ENCODE data around the gene ARHGAP45. TPM values are rescaled to one million over a fixed set of nuclear protein-coding genes. Genes with fewer than 3 reads are reported as not detected.

Gene ARHGAP45
- total RNA-seq, 2 experiments from 2014 or later, result 576 to 581 TPM

DNA sequence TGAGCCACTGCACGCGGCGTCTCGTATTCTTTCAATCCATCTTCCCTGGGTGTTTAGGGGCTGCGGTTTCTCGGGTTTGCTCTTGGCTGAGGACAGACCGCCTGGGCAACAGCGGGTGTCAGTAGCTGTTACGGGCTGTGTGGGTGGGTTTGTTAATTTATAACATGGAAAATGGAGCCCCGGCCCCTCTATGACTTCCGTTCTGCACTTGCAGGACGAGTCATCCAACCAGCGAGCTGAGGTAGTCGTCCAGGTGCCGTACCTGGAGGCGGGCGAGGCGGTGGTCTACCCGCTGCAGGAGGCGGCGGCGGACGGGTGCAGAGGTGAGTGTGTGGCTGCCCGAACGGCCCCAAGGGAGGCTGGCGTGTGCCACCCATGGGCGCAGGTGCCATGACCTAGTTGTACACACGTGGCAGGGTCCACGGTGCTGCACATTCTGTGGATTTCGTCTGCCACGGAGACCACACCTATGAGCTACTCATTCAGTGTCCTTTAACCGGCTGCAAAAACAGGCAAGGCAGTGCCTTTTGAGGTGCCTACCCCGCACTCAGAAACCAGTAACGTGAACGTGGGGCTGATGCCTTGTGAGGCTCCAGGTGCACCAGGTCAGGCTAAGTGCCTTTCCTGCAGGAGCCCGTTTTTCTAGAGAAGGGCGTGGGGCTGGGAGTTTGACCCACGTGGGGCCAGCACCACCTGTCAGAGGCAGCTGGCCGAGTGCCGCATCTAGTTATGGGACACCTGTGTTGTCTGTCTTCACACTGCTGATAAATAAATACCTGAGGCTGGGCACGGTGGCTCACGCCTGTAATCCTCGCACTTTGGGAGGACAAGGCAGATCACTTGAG is 17.3 kb downstream of the ARHGAP45 start:
- Mint-ChIP-seq H3K4me1 (peaks cover 31% of the 10 kb centered on the region), H3K9me3 (no peaks in the 10 kb centered on the region), H3K27ac (no peak overlapping the region), H3K4me3 (no peak overlapping the region), H3K27me3 (no peaks in the 10 kb centered on the region), H3K36me3 (peaks cover 26% of the 10 kb centered on the region)
- ATAC-seq (ENCODE audit: low read depth) (no peak), DNase-seq (no peak)
- POLR2A ChIA-PET, result interaction anchor here (0.6 to 17.6 kb wide), 7 partner anchors 11 to 99 kb away, joined by 3 to 644 read pairs (median 5); partner anchors contain the start of genes ARHGAP45 and CNN2

DNA sequence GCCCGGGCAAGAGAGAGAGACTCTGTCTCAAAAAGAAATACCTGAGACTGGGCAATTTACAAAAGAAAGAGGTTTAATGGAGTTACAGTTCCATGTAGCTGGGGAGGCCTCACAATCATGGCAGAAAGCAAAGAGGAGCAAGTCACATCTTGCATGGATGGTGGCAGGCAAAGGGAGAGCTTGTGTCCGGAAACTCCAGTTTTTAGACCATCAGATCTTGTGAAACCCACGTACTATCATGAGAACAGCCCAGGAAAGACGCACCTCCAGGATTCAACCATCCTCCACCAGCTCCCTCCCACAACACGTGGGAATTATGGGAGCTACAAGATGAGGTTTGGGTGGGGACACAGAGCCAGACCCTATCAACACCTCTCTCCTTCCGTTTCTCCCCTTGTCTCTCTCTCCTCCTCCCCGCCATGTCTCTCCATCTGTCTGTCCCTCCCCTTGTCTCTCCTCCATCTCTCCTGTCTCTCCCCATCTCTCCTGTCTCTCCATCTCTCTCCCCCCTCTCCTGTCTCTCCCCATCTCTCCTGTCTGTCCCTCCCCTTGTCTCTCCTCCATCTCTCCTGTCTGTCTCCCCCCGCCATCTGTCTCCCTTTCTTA is 18.2 kb downstream of the ARHGAP45 start:
- Mint-ChIP-seq H3K36me3 (peaks cover 24% of the 10 kb centered on the region), H3K4me1 (peaks cover 32% of the 10 kb centered on the region), H3K9me3 (no peaks in the 10 kb centered on the region), H3K27ac (peak overlapping the region; percentile 86), H3K27me3 (no peaks in the 10 kb centered on the region), H3K4me3 (peak overlapping the region; percentile 50)
- ATAC-seq (ENCODE audit: low read depth), result no peak
- POLR2A ChIA-PET, result interaction anchor here (0.6 to 17.6 kb wide), 14 partner anchors 9 to 163 kb away, joined by 3 to 644 read pairs (median 5); partner anchors contain the start of genes ABCA7, ARHGAP45, CNN2 and RNU6-2
- no peak for DNase-seq

DNA sequence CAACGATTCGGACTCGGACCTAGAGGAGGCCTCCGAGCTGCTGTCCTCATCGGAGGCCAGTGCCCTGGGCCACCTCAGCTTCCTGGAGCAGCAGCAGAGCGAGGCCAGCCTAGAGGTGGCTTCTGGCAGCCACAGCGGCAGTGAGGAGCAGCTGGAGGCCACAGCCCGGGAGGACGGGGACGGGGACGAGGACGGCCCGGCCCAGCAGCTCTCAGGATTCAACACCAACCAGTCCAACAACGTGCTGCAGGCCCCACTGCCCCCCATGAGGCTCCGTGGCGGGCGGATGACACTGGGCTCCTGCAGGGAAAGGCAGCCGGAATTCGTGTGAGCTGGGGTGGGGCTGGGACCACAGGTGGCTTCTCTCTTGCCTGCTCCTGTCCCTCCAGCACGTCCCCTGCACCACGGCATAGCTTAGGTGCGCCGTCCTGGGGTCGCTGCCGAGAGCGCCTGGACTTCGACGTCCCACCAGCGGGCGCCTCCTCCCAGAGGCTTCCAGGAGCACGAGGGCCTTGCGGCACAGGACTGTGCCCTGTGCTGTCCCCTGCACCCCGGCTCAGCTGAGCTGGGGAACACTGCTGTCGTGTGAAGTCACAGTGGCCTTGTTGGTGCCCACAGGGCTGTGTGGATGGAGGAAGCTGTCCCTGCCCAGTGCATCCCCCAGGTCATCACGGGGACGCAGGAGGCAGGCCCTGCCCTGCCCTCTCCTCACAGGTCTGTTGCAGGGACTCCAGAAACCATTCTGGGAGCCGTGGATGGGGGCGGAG is 18.9 kb downstream of the ARHGAP45 start:
- POLR2A ChIA-PET, result interaction anchor here (0.6 to 17.6 kb wide), 13 partner anchors 8 to 163 kb away, joined by 3 to 644 read pairs (median 5); partner anchors contain the start of genes ABCA7, ARHGAP45, CNN2 and RNU6-2
- H3K4me1 Mint-ChIP-seq, result peaks cover 36% of the 10 kb centered on the region
- peak overlapping the region; percentile 86 for H3K27ac Mint-ChIP-seq
- H3K4me3 Mint-ChIP-seq, result no peak overlapping the region
- H3K36me3 Mint-ChIP-seq, result peaks cover 24% of the 10 kb centered on the region
- no peak for ATAC-seq (ENCODE audit: low read depth)
- H3K27me3 Mint-ChIP-seq, result no peaks in the 10 kb centered on the region
- no peaks in the 10 kb centered on the region for H3K9me3 Mint-ChIP-seq
- DNase-seq, result no peak

DNA sequence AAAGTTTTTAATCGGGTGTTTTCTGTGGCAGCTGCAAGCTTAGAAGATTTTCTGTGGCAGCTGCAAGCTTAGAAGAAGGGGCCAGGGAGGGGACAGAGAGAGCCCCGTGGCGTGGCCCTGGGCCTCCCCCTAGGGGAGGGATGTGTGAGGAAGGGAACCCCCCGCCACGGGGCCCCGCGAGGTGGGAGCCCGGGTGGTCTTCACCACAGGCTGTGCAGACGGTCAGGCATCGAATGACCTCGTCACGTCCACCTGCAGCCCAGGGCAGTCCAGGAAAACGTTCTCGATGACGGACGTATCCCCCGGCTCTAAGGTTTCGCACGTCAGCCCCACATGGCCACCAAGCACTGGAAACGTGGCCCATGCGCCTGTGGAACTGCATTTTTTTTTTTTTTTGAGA is 19.6 kb downstream of the ARHGAP45 start:
- no peak for DNase-seq
- H3K27me3 Mint-ChIP-seq, result no peaks in the 10 kb centered on the region
- H3K9me3 Mint-ChIP-seq, result no peaks in the 10 kb centered on the region
- peaks cover 22% of the 10 kb centered on the region for H3K36me3 Mint-ChIP-seq
- H3K4me3 Mint-ChIP-seq, result no peak overlapping the region
- POLR2A ChIA-PET, result interaction anchor here (0.7 to 17.6 kb wide), 7 partner anchors 13 to 189 kb away, joined by 3 to 644 read pairs (median 13); partner anchors contain the start of genes ABCA7, ARHGAP45, CNN2 and FAM174C
- H3K27ac Mint-ChIP-seq, result no peak overlapping the region
- ATAC-seq (ENCODE audit: low read depth), result no peak
- peaks cover 37% of the 10 kb centered on the region for H3K4me1 Mint-ChIP-seq

DNA sequence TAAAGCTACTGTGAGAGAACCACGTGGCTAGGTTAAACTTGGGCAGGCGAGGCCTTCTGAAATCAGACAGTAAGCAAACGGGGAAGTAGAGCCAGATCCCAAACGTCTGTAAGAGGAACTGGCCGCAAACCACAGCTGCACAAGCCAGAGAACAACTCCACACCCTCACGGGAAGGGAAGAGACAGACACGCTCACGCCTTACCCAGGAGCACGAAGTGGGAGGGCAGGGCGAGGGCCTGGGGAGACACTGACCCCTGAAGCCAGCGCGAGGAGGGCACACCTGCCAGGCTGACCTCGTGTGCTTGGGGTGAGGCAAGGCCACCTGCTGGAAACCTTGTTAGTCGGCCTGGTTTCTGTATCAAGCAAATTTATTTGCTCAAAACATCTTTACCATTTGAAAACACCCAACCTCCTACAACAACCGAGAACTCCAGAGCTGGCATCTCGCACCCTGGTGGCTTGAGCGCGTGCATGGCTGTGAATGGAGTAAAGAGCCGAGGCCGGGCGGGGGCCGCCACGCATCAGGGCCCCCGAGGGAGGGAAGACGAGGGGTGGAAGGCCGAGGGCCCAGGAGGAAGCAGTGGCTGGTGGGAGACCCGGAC is 20.9 kb downstream of the ARHGAP45 start:
- peak; percentile 71 for DNase-seq
- peaks cover 34% of the 10 kb centered on the region for H3K4me1 Mint-ChIP-seq

DNA sequence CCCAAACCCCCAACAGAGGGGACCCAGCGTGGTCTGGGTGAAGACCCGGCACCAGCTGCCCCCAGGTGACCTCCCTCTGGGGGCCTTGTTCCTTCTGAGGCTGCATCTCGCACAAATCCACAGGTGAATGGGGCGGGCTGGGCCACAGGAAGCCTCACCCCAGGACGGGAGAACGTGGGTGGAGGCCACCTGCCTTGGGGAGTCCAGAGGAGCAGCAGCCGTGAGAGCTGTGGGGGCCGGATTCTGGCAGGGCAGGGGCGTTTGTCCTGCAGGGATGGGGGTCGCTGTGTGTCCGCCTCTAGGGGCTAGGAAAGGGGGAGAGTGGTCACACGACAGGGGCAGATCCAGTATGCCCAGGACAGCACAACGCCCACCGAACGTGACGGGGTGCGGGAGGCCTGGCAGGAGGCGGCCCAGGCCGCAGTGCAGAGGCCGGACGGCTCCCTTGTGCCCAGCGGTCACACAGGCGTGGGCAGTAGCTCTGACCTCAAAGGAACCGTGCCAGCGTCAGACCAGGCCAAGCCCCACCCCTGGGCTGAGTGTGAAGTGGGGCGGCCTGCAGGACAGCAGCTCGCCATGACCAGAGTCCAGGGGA is 21.5 kb downstream of the ARHGAP45 start:
- no peaks in the 10 kb centered on the region for H3K27me3 Mint-ChIP-seq
- no peaks in the 10 kb centered on the region for H3K9me3 Mint-ChIP-seq
- ATAC-seq (ENCODE audit: low read depth) (peak; percentile 8), DNase-seq (no peak)
- H3K36me3 Mint-ChIP-seq, result peaks cover 20% of the 10 kb centered on the region
- POLR2A ChIA-PET, result interaction anchor here (0.6 to 17.6 kb wide), 13 partner anchors 9 to 225 kb away, joined by 3 to 644 read pairs (median 5); partner anchors contain the start of genes ABCA7, ARHGAP45, CNN2 and RNU6-2
- H3K4me1 Mint-ChIP-seq, result peaks cover 38% of the 10 kb centered on the region
- peak overlapping the region; percentile 95 for H3K27ac Mint-ChIP-seq
- H3K4me3 Mint-ChIP-seq, result peak overlapping the region; percentile 76

More for the DNA sequence above, 20.9 kb downstream of the ARHGAP45 start:
- POLR2A ChIA-PET, result interaction anchor here (0.6 to 17.6 kb wide), 12 partner anchors 10 to 224 kb away, joined by 3 to 644 read pairs (median 6); partner anchors contain the start of genes ABCA7, ARHGAP45, CNN2 and RNU6-2
- Mint-ChIP-seq H3K36me3 (peaks cover 16% of the 10 kb centered on the region), H3K9me3 (no peaks in the 10 kb centered on the region), H3K4me3 (peak overlapping the region; percentile 76), H3K27me3 (no peaks in the 10 kb centered on the region), H3K27ac (peak overlapping the region; percentile 95)
- peak; percentile 32 for ATAC-seq (ENCODE audit: low read depth)

DNA sequence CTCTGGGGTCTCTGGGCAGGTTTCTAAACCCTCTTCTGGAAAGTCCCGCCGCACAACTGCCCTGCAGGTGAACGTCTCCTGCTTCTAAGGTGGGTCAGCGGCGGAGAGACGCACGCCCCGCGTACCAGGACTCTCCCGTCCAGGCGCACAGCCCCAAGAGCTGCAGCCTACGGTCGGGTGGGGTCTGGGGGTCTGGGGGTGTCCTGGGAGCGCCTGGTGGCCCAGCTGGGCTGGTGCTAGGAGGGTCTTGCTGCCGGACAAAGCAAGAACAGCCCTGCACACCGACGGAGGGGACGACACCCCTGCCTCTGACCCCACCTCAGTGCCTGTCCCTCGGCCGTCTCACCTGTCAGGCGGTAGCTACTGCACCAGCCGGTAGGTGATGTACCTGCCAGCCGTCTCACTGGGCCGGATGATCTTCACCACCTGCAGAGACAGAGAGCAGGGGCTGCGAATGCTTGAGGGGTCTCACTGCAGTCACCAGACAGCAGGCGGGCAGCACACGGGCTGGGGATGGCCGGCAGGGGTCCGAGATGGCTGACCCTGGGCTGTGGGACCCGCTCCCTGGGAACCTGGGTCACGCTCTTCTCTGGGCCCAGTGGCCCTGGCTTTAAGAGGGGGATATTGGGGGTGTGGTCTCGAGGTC is 22.3 kb downstream of the ARHGAP45 start:
- H3K9me3 Mint-ChIP-seq, result no peaks in the 10 kb centered on the region
- H3K27ac Mint-ChIP-seq, result peak overlapping the region; percentile 65
- H3K4me3 Mint-ChIP-seq, result peak overlapping the region; percentile 8
- DNase-seq (no peak), ATAC-seq (ENCODE audit: low read depth) (no peak)
- peaks cover 43% of the 10 kb centered on the region for H3K4me1 Mint-ChIP-seq
- POLR2A ChIA-PET, result interaction anchor here (0.7 to 17.6 kb wide), 9 partner anchors 8 to 180 kb away, joined by 3 to 644 read pairs (median 8); partner anchors contain the start of genes ABCA7, ARHGAP45, CIRBP and CNN2
- peaks cover 21% of the 10 kb centered on the region for H3K36me3 Mint-ChIP-seq
- no peaks in the 10 kb centered on the region for H3K27me3 Mint-ChIP-seq

DNA sequence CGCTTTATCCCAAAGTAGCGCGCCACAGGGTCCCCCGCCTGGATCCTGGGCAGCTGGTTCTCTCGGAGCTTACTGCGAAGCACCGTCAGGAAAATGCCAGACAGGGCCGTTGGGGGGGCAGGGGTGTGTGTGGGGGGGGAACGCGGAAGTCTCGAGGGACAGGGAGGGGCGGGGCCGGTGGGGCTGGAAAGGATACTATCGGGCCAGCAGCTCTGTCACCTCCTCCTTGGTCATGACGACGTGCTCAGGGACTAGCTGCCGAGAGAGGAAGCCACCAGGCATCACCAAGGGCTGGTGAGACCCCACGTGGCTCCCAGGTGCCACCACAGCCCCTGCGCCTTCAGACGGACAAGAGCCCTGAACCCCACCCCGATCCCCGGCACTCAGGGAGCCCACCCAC is 22.9 kb downstream of the ARHGAP45 start:
- peak; percentile 69 for DNase-seq
- POLR2A ChIA-PET, result interaction anchor here (0.7 to 17.6 kb wide), 12 partner anchors 12 to 179 kb away, joined by 3 to 644 read pairs (median 6); partner anchors contain the start of genes ABCA7, ARHGAP45, CIRBP and CNN2
- Mint-ChIP-seq H3K4me1 (peaks cover 38% of the 10 kb centered on the region), H3K4me3 (peak overlapping the region; percentile 49), H3K9me3 (no peaks in the 10 kb centered on the region), H3K27ac (peak overlapping the region; percentile 65), H3K36me3 (peaks cover 18% of the 10 kb centered on the region), H3K27me3 (no peaks in the 10 kb centered on the region)
- ATAC-seq (ENCODE audit: low read depth), result peak; percentile 57

DNA sequence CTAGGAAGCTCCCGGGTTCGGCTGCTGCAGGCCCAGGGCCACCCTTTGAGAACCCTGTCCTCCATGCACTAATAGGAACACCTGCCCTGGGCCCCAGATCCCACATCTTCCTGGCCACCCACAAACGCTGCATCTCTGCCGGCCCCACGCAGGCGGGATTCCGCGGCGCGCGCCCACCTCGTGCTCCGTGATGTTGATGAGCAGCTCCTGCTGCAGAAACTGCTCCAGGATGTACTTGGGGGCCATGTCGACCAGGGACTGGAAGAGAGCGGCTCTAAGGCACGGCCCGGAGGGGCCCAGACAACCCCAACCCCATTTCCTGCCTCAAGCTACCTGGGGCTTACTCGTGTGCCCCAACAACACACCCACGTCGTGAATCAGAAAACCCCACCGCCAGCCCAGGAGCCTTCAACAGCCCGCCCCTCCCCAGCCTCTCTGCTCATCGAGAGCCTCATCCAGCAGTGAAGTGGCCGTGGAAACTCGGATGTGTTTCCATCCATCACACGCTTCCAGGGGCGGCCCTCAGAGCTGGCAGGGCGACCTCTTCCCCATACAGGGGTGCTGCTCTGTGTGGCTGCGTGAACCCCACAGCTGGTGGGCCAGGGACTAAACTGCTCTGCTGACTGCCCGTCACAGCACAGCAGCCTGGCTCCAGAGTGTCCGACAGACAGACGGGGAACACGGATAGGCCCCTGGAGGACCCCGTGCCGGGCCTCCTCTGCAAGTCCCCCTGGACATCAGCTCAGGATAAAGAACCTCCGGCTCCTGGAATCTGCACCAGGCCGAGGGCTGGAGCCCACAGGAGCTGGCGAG is 24.0 kb downstream of the ARHGAP45 start:
- peaks cover 37% of the 10 kb centered on the region for H3K4me1 Mint-ChIP-seq
- no peaks in the 10 kb centered on the region for H3K27me3 Mint-ChIP-seq
- peak overlapping the region; percentile 54 for H3K4me3 Mint-ChIP-seq
- POLR2A ChIA-PET, result interaction anchor here (0.9 to 17.6 kb wide), 8 partner anchors 10 to 178 kb away, joined by 3 to 644 read pairs (median 4); partner anchors contain the start of genes ARHGAP45, CIRBP, CNN2 and RNU6-2
- peaks cover 16% of the 10 kb centered on the region for H3K36me3 Mint-ChIP-seq
- peak; percentile 9 for ATAC-seq (ENCODE audit: low read depth)
- no peaks in the 10 kb centered on the region for H3K9me3 Mint-ChIP-seq
- peak overlapping the region; percentile 90 for H3K27ac Mint-ChIP-seq
- DNase-seq, result peak; percentile 57

DNA sequence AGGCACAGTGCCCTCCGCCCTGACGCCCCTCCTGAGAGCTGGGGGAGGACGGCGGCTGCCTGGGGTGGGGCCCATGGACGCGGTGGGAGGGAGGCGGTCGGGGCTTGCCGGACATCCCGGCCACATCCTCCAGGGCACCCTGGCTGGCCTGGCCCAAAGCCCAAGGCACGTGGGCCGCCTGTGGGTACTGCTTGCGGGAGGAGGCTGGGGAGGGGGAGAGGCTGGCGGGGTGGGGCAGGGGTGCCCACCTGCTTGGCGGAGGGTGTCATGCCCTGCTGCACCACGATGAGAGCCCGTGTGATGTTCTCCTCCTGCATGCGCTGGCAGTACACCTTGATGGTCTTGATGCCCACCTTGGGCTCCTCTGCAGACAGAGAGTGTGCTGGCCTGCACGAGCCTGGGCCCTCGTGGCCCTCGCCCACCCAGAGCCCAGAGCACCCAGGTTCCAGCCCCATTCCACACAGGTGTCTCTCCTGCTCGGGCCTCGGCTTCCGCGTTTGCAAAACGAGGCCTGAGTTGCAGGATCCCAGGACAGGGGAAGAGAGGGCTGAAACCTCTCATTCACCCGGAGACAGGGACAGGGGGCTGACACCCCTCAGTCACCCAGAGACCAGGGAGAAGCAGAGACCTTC is 24.7 kb downstream of the ARHGAP45 start:
- H3K36me3 Mint-ChIP-seq, result peaks cover 16% of the 10 kb centered on the region
- no peaks in the 10 kb centered on the region for H3K9me3 Mint-ChIP-seq
- DNase-seq, result no peak
- POLR2A ChIA-PET, result interaction anchor here (0.9 to 17.6 kb wide), 6 partner anchors 18 to 178 kb away, joined by 3 to 644 read pairs (median 6); partner anchors contain the start of genes ARHGAP45, CIRBP, CNN2 and RNU6-2
- H3K4me1 Mint-ChIP-seq, result peaks cover 39% of the 10 kb centered on the region
- no peaks in the 10 kb centered on the region for H3K27me3 Mint-ChIP-seq
- peak overlapping the region; percentile 90 for H3K27ac Mint-ChIP-seq
- H3K4me3 Mint-ChIP-seq, result no peak overlapping the region
- ATAC-seq (ENCODE audit: low read depth), result no peak

Data from activated naive CD8-positive, alpha-beta T cell treated with anti-CD3 and anti-CD28 coated beads, Interleukin-2, amount 10 ng/mL, durations not matched to agents 7 days and 5 days (primary cell).